ENCODE data around the gene LAPTM5.

The LAPTM5 gene

DNA sequence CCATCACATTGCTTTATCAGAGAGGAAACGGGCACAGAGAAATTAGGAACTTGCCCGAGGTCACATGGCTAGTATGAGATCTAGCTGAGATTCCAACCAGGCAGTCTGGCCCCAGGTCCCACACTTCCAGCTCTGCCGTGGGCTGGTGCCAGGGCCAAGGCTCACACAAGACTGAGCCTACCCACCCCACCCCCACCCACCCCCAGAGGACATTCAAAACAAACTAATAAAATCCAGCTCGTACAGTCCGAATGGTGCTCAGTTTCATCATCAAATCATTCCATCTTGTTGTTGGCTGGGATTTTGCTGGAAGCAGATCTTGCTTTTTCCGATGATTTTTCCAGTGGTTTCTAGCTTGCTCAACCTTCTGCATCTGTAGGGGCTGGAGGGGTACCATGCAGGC, 62.1 kb downstream of the LAPTM5 start:
- Histone ChIP-seq H3K14ac (ENCODE audit: low read length) (no peak overlapping the region), H2AK5ac (ENCODE audit: low read length) (no peak overlapping the region), H3K23ac (ENCODE audit: low read length) (no peak overlapping the region), H3K27me3 (ENCODE audit: insufficient read depth, low read length) (no peaks in the 10 kb centered on the region), H3K9ac (ENCODE audit: low read length) (no peak overlapping the region), H3K27ac (ENCODE audit: low read depth, low read length) (no peak overlapping the region), H2BK5ac (ENCODE audit: low read depth, low read length, poor library complexity) (no peak overlapping the region), H2BK120ac (ENCODE audit: insufficient read depth, low read length, poor library complexity) (no peak overlapping the region), H3K79me2 (ENCODE audit: control insufficient read depth, insufficient read depth, low read length, poor library complexity) (no peaks in the 10 kb centered on the region), H3K4me2 (ENCODE audit: low read length) (no peak overlapping the region), H4K8ac (ENCODE audit: low read depth, low read length) (no peak overlapping the region), H2AFZ (ENCODE audit: insufficient read depth, low read length, poor library complexity) (no peak overlapping the region), H3K79me1 (ENCODE audit: low read length) (no peaks in the 10 kb centered on the region), H3K4me3 (ENCODE audit: low read depth, low read length) (no peak overlapping the region), H3K36me3 (ENCODE audit: control insufficient read depth in 1 of 2, insufficient read depth in 2 of 2, low read length in 2 of 2) (no peaks in the 10 kb centered on the region), H4K12ac (ENCODE audit: low read depth, low read length) (no peak overlapping the region), H3K4ac (ENCODE audit: low read depth, low read length) (no peak overlapping the region), H3K4me1 (ENCODE audit: control insufficient read depth in 1 of 2, insufficient read depth in 2 of 2, low read length in 2 of 2) (peaks cover 7 to 15% of the 10 kb centered on the region in 2 experiments), H3K18ac (ENCODE audit: low read length) (no peak overlapping the region), H2BK12ac (ENCODE audit: low read length) (no peak overlapping the region), H4K91ac (ENCODE audit: low read depth, low read length) (no peak overlapping the region), H3K9me3 (ENCODE audit: insufficient read depth, low read depth, low read length) (no peaks in the 10 kb centered on the region)
- WGBS (ENCODE audit: extremely low coverage, insufficient coverage, insufficient read length) = no CpG with 5 or more reads among the region's 6 CpGs
- DNase-seq = no peak

DNA sequence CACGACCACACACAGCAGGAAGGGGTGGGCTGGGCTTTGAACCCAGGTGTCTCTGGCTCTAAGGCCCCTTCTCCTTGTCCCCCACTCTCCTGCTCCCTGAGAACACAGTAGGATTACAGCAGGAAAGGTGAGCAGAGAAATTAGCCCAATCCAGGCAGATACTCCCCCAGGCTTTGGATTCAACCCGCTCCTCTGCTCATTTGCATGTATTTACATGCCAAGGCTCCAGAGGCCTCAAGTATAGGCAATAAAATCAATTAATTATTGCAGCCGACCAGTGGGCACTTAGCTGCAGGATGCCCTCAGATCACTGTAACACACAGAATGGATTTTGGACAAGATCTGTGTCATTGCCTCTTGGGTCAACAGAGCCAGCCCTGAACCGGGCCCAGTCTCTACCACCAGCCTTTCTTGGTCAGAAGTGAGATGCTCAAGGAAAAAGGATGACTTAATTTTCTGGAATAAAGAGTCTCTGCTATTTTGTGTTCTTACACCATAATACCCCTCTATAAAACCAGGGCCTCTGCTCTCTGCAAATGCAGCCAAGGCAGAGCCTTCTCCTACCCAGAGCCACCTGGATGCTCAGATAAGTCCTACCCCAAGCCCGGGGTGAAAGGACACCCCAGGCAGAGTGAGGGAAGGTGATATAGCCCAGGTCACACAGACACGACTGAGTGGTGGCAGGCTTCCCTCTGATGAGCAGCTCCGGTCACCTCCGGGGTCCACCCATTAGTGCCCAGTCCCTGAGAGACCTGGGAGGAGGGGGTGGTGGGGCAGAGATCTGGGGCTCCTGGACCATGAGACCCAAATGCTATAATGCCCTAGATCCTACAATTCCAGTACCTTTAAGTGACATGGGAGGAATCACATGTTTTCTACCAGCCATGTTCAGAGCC, 63.0 kb downstream of the LAPTM5 start:
- no peak overlapping the region for H2AK5ac ChIP-seq (ENCODE audit: low read length)
- no CpG with 5 or more reads among the region's 8 CpGs for WGBS (ENCODE audit: extremely low coverage, insufficient coverage, insufficient read length)
- no peak for DNase-seq

DNA sequence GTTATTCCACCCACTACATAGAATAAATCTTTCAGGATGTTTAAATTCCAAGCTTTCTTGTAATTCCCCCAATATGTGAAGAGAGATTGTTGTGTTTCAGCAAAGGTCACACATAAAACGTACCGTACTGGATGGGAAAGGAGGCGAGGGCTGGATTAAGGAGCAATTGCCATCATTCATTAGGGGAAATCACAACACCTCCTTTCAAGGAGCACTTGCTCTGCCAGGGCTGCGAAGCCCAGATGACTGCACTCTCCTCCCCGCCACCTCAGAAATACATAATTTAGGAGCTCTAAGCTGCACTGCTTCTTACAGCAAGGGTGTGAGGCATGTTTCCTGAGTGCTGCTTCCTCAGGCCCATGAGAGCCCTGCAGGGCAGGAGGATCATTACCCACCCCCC, 63.8 kb downstream of the LAPTM5 start:
- H2BK120ac ChIP-seq (ENCODE audit: insufficient read depth, low read length, poor library complexity) = no peak overlapping the region
- H2AFZ ChIP-seq (ENCODE audit: insufficient read depth, low read length, poor library complexity) = no peak overlapping the region
- no CpG with 5 or more reads among the region's 5 CpGs for WGBS (ENCODE audit: extremely low coverage, insufficient coverage, insufficient read length)
- no peaks in the 10 kb centered on the region for H3K36me3 ChIP-seq (ENCODE audit: control insufficient read depth in 1 of 2, insufficient read depth in 2 of 2, low read length in 2 of 2)
- H3K27me3 ChIP-seq (ENCODE audit: insufficient read depth, low read length) = no peaks in the 10 kb centered on the region
- no peak overlapping the region for H3K14ac ChIP-seq (ENCODE audit: low read length)
- H3K9ac ChIP-seq (ENCODE audit: low read length) = no peak overlapping the region
- H3K4me1 ChIP-seq (ENCODE audit: control insufficient read depth in 1 of 2, insufficient read depth in 2 of 2, low read length in 2 of 2) = peaks cover 7 to 15% of the 10 kb centered on the region in 2 experiments
- H3K79me1 ChIP-seq (ENCODE audit: low read length) = no peaks in the 10 kb centered on the region
- H3K4me2 ChIP-seq (ENCODE audit: low read length) = no peak overlapping the region
- no peaks in the 10 kb centered on the region for H3K9me3 ChIP-seq (ENCODE audit: insufficient read depth, low read depth, low read length)
- H3K79me2 ChIP-seq (ENCODE audit: control insufficient read depth, insufficient read depth, low read length, poor library complexity) = no peaks in the 10 kb centered on the region
- no peak overlapping the region for H2BK12ac ChIP-seq (ENCODE audit: low read length)
- no peak overlapping the region for H3K18ac ChIP-seq (ENCODE audit: low read length)
- H3K27ac ChIP-seq (ENCODE audit: low read depth, low read length) = no peak overlapping the region
- H3K4me3 ChIP-seq (ENCODE audit: low read depth, low read length) = no peak overlapping the region
- H2BK5ac ChIP-seq (ENCODE audit: low read depth, low read length, poor library complexity) = no peak overlapping the region
- H2AK5ac ChIP-seq (ENCODE audit: low read length) = no peak overlapping the region
- H4K12ac ChIP-seq (ENCODE audit: low read depth, low read length) = no peak overlapping the region
- no peak overlapping the region for H4K8ac ChIP-seq (ENCODE audit: low read depth, low read length)
- no peak overlapping the region for H3K4ac ChIP-seq (ENCODE audit: low read depth, low read length)
- no peak overlapping the region for H4K91ac ChIP-seq (ENCODE audit: low read depth, low read length)
- no peak for DNase-seq
- no peak overlapping the region for H3K23ac ChIP-seq (ENCODE audit: low read length)

More for the DNA sequence above, 63.0 kb downstream of the LAPTM5 start:
- Histone ChIP-seq H3K14ac (ENCODE audit: low read length) (no peak overlapping the region), H3K27me3 (ENCODE audit: insufficient read depth, low read length) (no peaks in the 10 kb centered on the region), H3K9ac (ENCODE audit: low read length) (no peak overlapping the region), H4K12ac (ENCODE audit: low read depth, low read length) (no peak overlapping the region), H2BK5ac (ENCODE audit: low read depth, low read length, poor library complexity) (no peak overlapping the region), H3K79me2 (ENCODE audit: control insufficient read depth, insufficient read depth, low read length, poor library complexity) (no peaks in the 10 kb centered on the region), H3K27ac (ENCODE audit: low read depth, low read length) (no peak overlapping the region), H3K4me3 (ENCODE audit: low read depth, low read length) (no peak overlapping the region), H3K18ac (ENCODE audit: low read length) (no peak overlapping the region), H2BK120ac (ENCODE audit: insufficient read depth, low read length, poor library complexity) (no peak overlapping the region), H3K79me1 (ENCODE audit: low read length) (no peaks in the 10 kb centered on the region), H3K9me3 (ENCODE audit: insufficient read depth, low read depth, low read length) (no peaks in the 10 kb centered on the region), H3K4ac (ENCODE audit: low read depth, low read length) (no peak overlapping the region), H2BK12ac (ENCODE audit: low read length) (no peak overlapping the region), H3K23ac (ENCODE audit: low read length) (no peak overlapping the region), H4K8ac (ENCODE audit: low read depth, low read length) (no peak overlapping the region), H3K4me2 (ENCODE audit: low read length) (no peak overlapping the region), H2AFZ (ENCODE audit: insufficient read depth, low read length, poor library complexity) (no peak overlapping the region), H3K4me1 (ENCODE audit: control insufficient read depth in 1 of 2, insufficient read depth in 2 of 2, low read length in 2 of 2) (peaks cover 7 to 15% of the 10 kb centered on the region in 2 experiments), H3K36me3 (ENCODE audit: control insufficient read depth in 1 of 2, insufficient read depth in 2 of 2, low read length in 2 of 2) (no peaks in the 10 kb centered on the region), H4K91ac (ENCODE audit: low read depth, low read length) (no peak overlapping the region)

DNA sequence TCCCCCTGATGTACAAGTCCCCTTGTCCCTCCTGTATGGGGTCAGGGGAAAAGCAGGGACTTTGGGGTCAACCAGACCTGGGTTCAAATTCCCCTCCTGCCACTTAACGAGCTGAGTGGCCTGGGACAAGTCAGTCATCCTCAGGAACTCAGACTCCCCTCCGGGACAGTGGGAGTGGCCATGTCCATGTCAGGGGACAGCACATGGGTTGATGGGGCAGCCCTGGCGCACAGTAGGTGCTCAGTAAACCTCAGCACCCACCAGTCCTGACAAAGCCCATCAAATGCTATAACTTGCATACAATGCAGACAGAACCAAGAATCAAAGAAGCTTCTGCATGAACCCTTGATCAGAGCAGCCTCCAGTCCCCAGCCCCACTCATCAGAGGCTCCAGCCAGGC, 64.2 kb downstream of the LAPTM5 start:
- Histone ChIP-seq H3K79me1 (ENCODE audit: low read length) (no peaks in the 10 kb centered on the region), H2BK120ac (ENCODE audit: insufficient read depth, low read length, poor library complexity) (no peak overlapping the region), H3K36me3 (ENCODE audit: control insufficient read depth in 1 of 2, insufficient read depth in 2 of 2, low read length in 2 of 2) (no peaks in the 10 kb centered on the region), H2BK12ac (ENCODE audit: low read length) (no peak overlapping the region), H3K18ac (ENCODE audit: low read length) (no peak overlapping the region), H3K23ac (ENCODE audit: low read length) (no peak overlapping the region), H4K91ac (ENCODE audit: low read depth, low read length) (no peak overlapping the region), H4K8ac (ENCODE audit: low read depth, low read length) (no peak overlapping the region), H3K27me3 (ENCODE audit: insufficient read depth, low read length) (no peaks in the 10 kb centered on the region), H2AK5ac (ENCODE audit: low read length) (no peak overlapping the region), H3K9me3 (ENCODE audit: insufficient read depth, low read depth, low read length) (no peaks in the 10 kb centered on the region), H3K79me2 (ENCODE audit: control insufficient read depth, insufficient read depth, low read length, poor library complexity) (no peaks in the 10 kb centered on the region), H3K4ac (ENCODE audit: low read depth, low read length) (no peak overlapping the region), H3K27ac (ENCODE audit: low read depth, low read length) (no peak overlapping the region), H3K9ac (ENCODE audit: low read length) (no peak overlapping the region), H3K4me3 (ENCODE audit: low read depth, low read length) (no peak overlapping the region), H3K4me1 (ENCODE audit: control insufficient read depth in 1 of 2, insufficient read depth in 2 of 2, low read length in 2 of 2) (peaks cover 4 to 11% of the 10 kb centered on the region in 2 experiments), H4K12ac (ENCODE audit: low read depth, low read length) (no peak overlapping the region), H3K14ac (ENCODE audit: low read length) (no peak overlapping the region), H2AFZ (ENCODE audit: insufficient read depth, low read length, poor library complexity) (no peak overlapping the region), H2BK5ac (ENCODE audit: low read depth, low read length, poor library complexity) (no peak overlapping the region), H3K4me2 (ENCODE audit: low read length) (no peak overlapping the region)
- WGBS (ENCODE audit: extremely low coverage, insufficient coverage, insufficient read length) = no CpG with 5 or more reads among the region's 3 CpGs
- no peak for DNase-seq
